K562 (cell line): Measurements from ENCODE around the gene AAGAB.

Experiments
- KDM1A ChIP-seq, 2 experiments: fragments of 450-650 bp; IDR thresholded peaks; 2 replicates each; pipeline ENCODE4 v1.6.1; 2016; ENCODE audit warnings: mild to moderate bottlenecking in 2 of 2
- POLR2B ChIP-seq: fragments of 450-650 bp; IDR thresholded peaks from 2 replicates; pipeline ENCODE4 v1.6.1; 2018; ENCODE audit warnings: low read depth; ENCODE audit not compliant: partially characterized antibody
- TEAD4 ChIP-seq, 2 experiments: sonication (generic) in 1 of 2; formaldehyde crosslinking in 1 of 2; IDR thresholded peaks; 2 replicates each; pipeline versions ENCODE4 v1.6.1 to v1.8.0; 2012 to 2022; ENCODE audit warnings: borderline replicate concordance in 1 of 2, inconsistent platforms in 1 of 2, low read length in 1 of 2, mild to moderate bottlenecking in 1 of 2, missing genetic modification reagents in 1 of 2
- ZNF224 ChIP-seq: sonication (generic); formaldehyde crosslinking; IDR thresholded peaks from 2 replicates; pipeline ENCODE4 v1.8.0; 2022; ENCODE audit warnings: mild to moderate bottlenecking, missing genetic modification reagents
- TF ChIP-seq, protein P1 (sequence below): sonication (generic); formaldehyde crosslinking; IDR thresholded peaks from 2 replicates; pipeline ENCODE4 v1.8.0; 2022; ENCODE audit warnings: mild to moderate bottlenecking, missing genetic modification reagents

GRCh38 chr15:67228286-67228685 lies 26.2 kb downstream of the AAGAB start:
- TF ChIP-seq POLR2B = no peak
- no peak for TF ChIP-seq ZNF224
- TF ChIP-seq TEAD4 (IDR thresholded peaks at IDR 0.05; ENCODE audit: low read length) = no peak
- no peak for TF ChIP-seq TEAD4 (CRISPR knock-in tag; IDR thresholded peaks at IDR 0.05; ENCODE audit: borderline replicate concordance)
- no peak for TF ChIP-seq KDM1A (IDR thresholded peaks at IDR 0.05)
- TF ChIP-seq, protein P1, sequence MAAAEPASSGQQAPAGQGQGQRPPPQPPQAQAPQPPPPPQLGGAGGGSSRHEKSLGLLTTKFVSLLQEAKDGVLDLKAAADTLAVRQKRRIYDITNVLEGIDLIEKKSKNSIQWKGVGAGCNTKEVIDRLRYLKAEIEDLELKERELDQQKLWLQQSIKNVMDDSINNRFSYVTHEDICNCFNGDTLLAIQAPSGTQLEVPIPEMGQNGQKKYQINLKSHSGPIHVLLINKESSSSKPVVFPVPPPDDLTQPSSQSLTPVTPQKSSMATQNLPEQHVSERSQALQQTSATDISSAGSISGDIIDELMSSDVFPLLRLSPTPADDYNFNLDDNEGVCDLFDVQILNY (CRISPR knock-in tag) = no peak
